Activated naive CD4-positive, alpha-beta T cell (primary cell): ENCODE measurements around the gene C2CD2.
"Not testable (repeated sequence)": the region's sequence is repeated elsewhere in the genome, so short reads cannot be mapped to it uniquely, and the experiment has no call there.

Experiments
- DNase-seq, 4 experiments: peaks; one replicate each; lab custom pipeline; 2025; lab: John Stamatoyannopoulos, UW

The C2CD2 gene

DNA sequence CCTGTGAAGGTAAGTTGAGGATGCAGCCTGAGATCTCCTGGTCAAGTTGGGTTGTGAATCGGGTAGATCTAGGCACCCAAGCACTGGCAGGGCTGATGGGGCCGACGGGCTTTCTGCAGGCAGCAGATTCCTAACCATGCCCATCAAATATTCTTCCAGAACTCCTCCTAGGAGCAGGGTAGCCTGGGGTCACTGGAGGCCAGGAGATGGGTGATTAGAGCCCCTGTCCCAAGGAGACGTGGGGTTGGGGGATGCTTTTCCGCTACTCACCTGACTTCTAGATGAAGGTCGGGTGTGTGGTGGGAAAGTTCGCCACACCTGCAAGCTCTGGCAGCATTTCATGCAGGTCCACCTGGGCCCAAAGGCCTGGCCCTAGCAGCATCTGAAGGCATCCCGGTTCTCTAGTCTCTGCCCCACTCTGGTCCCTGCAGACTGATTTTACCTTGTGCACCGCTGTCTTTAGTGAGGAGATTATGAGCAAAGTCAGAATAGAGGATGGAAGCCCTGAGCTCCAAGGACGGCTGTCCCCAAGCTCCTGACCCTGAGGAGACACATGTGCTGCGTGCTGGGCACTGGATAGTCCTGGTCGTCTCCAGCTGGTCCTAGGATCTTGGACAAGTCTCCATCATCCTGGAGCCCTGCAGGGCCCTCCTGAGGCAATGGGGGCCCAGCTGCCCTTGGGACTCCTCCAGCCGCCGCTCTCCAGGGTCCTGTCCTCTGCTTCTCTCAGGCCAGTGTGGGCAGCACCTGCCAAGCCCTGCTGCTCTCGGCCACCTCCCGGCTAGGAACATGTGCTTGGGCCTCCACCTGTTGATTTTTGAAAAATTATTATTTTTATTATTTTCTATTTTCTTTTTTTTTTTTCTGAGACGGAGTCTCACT, 21.8 kb upstream of the C2CD2 start:
- no peak for DNase-seq

DNA sequence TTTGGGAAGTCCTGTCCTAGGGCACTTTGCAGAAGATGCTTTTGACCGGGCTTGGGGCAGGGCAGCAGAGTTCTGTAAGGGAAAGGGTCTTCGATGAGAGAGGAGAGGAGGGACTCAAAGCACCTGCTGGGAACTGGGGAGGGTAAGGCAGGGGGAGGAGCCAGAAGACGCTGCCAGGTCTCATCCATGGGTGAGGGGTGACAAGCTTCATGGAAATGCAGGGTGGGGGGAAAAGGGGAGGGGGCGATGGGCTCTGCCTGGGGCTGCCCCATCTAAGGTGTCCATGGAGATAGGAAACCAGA, 20.9 kb upstream of the C2CD2 start:
- no peak for DNase-seq

DNA sequence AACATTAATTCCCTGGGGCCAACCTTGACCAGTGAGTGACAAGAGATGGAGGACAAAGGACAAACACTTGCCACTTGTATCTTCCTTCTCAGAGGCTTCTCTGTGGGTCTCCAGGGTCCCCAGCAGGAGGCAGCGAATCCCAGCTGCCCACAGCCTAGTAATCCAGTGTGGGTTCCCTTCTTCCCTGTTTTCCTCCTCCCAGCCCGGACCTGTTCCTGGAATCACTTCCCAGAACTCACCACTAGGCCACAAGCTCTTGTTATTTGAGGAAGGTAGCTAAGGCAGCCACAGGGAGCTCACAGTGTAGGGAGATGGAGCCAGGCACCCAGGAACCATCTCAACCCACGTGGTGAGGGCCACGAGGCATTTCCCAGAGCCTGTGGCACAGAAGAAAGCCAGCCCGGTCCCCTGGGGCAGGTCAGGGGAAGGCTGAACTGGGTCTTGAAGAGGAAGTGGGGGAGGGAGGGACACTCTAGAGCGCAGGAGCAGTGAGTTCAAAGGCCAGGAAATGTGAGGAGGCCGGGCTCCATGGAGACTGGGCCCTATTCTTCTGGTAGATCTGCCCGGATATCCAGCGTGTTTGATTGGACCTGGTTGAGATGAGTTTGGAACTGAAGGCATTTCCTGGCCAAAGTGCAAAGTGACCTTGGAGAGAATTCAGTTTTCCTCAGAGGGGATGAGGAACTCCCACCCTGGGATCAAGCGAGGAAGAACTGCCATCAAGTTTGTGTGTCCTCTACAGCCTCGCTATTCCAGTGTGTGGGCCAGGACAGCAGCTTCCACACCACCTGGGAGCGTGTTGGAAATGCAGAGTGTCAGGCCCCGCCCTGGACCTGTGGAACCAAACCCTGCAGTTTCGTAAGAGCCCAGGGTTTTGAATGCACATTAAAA, 20.3 kb upstream of the C2CD2 start:
- DNase-seq: no peak

DNA sequence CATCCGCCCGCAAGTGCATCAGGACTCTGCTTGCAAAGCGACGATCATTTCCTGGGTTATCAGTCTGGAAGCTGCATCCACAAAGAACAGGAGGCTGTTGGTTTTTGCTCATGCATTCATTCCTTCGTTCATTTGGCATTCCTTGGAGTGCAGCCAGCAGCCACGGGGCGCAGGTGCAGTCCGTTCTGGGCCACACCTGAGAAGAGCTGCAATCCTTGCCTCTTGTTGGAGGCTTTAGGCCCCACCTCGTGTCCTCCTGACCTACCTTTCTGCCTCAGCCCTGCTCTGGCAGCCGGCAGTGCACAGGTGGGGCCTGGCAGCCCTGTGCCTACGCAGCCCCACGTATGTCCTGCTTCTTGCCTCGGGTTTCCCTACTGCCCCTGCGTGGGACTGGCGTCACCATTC, 19.6 kb upstream of the C2CD2 start:
- no peak for DNase-seq

DNA sequence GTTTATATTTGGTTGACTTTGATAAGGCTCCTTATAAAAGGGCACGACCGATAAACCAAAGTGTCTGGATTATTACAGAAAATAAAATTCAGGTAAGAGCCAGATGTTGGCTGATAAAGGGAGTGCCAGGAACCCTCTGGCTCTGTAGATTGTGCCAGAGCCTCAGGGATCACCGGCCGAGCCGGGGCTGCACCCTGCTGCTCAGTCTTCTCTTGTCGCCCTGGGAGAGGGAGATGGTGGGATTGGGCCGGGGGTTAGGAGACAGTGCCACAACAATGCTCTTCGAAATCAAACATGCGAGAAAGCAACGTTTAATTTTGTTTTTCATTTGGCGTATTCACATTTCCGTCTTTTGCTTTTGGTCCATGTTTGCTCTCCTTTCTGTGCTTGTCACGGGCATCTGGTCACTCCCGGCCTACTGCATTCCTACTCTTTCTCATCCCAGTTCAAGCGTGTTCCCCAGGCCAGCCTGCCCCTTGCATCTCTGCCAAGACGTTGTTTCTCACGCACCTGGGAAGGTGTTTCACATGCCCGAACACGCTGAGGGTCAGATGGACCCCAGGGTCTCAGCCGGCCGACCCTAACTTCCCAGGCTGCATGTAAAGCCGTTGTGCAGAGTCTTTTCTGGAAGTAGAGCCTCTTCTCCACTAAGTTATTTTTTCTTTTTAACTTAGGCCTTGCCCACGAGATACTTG, 18.8 kb upstream of the C2CD2 start:
- DNase-seq: no peak

DNA sequence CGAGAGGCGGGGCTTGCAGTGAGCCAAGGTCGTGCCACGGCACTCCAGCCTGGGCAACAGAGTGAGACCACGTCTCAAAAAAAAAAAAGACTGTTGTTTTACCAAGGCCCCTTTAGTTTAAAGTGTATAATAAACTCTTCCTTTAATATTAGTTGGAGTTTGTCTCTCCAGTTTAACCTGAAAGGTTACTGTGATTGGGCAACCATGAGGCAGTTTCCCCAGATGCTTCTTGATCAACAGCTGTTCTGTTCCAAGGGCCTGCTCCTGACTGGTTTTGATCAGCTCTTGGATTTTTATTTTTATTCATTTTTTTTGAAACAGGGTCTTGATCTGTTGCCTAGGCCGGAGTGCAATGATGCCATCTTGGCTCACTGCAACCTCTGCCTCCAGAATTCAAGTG, 18.1 kb upstream of the C2CD2 start:
- DNase-seq: no peak

DNA sequence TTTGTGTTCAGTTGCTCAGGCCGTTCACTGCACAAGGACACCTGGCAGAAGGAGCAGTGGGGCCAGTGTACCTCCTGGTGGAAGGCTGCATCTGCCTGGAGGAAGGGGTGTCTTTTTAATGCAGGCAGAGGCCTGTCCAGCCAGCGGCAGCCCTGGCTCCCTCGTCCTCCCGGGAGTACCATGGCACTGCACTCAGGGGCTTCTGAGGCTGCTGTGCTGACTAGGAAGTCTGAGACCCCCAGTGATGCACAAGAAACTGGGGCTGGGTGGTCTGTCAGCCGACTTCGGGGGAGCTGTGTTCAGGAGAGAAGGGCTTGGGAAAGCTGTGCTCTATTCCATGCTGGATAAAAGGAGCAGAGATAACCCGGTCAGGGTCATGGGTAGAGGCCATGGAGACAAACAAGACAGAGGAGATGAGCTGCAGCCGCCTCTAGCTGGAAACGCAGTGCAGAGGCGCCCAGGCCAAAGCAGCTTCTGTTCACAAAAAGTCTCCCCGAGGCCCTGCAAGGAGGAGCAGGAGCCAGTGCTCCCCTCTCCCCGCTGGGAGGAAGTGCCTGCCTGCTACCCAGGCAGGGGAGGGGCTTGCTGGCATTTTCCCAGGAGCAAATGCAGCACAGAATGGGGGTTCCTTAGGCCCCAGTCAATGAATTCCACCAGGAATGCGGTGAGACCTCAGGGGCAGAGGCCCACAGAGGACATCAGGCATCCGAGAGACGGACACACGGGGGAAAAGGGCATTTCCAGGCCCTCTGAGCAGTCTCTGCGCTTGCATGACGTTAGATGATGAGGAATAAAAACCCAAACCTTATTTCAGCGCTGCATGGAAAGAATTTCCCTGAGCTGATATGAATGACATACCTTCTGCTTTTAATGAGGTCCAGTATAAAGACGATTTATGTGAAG, 17.2 kb upstream of the C2CD2 start:
- DNase-seq: no peak

DNA sequence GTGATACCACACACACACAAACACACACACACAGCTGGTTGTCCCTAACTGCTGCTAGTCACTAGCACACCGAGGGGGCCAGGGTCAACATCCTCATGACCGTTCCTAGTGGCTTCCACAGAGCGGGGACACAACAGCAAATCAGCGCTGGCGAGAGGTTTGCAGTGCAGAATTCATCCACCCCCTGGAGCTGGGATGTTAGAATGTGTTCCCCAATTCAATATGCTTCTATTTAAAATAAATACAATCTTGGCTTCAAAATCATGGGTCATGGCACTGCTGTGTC, 16.2 kb upstream of the C2CD2 start:
- no peak for DNase-seq

DNA sequence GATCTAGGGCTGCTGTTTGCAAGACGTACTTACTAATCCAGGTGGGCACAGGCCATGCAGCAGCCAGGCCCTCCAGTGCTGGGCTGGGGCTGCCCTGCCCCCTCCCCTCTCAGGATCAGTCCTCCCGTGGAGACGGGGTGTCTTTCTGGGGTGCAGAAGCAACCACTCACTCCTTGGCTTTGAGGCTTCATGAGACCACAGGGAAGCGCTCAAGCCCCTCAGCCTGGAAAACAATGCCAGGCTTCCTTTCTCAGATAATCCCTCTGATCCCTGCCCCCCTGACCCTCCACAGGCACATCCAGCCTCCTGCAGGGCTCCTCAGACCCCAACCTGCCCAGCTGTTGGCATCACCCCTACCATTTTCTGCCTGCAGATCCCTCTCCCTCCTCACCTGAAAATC, 13.9 kb upstream of the C2CD2 start:
- DNase-seq: no peak

DNA sequence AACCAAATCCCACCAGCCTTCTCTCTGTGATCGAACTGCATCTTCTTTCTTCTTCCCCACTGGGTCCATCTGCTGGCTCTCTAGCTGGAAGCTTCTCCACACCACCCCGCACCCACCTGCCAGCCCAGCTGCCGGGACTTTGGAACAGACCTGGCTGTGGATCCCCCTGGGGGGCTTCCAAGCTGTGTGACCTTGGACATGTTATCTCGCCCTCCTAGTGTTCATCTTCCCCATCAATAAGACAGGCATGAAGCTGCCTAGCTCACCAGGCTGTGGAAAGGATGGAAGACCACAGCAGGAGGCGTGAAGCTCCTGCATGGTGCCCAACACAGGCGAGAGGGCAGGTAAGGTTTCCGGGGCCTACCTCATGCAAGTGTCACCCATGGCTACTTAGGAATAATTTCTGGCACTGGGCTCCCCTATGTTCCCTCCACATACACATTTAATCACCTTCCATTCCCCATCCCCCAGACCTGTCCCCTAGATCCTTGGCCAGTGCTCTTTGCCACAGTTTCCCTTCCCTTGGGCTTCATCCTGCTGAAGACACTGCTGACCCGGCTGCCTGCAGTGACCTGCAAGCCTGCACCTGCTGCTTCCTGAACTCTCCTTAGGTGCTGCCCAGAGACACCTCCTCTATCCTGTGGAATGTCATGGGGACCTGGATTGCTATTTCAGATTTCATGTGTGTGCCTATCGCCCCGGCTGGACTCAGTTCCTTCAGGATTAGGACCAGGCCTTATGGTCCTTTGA, 13.2 kb upstream of the C2CD2 start:
- no peak for DNase-seq

DNA sequence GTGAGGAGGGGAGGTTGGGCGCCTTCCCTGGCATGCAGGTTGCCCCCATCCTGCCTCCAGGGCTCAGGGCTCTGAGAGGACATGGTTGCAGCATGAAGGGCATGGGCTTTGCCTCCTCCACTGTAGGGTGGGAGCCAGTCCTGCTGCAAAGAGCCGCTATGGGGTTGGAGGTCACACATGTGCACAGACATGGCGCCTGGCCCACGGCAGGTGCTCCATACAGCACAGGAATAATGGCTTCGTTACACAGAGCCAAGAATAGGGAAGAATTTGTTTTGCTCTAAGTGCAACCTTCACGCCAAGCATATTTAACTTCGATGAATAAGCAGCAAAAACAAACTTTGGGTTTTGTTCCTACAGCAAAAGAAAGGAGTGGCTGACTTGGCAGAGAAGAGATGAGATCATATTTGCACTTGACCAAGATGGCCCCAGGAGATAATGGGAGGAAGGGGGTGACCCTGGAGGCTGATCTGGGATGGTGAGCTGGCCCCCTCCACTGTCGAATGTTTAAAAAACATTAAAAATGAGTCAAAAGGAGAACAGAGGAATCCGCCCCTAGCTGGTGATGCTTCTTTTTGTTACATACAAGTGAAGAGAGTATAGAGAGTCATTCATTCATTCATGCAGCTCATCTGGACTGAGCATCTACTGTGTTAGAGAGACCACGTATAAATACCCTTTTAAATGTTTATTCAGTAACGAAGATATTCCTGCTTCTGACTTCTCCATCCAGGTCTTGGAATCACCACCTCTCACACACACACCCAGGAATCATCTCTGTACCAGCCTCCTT, 12.4 kb upstream of the C2CD2 start:
- DNase-seq: no peak

DNA sequence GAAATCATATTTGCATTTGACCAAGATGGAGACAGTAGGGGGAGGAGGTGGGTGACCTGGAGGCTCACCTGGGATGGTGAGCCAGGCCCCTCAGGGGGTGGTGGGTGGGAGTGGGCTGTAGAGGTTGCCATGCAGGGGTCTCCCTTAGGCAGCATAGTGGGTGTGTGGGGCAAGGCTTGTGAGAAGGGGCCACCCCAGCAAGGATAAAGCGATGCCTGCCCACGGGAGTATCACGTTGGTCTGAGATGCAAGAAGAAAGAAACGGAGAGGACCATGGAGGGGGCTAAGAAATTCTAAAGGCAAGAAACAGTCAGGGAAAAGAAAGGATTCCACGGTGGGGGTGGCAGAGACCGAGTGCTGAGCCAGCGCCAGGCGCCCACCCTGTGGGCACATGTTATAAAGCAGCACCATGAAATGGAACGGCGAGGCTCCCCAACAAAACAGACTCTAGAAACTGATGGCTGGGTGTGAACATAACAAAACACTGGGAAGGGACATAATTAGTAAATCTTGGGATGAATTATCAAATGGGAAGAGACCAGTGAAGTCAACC, 11.7 kb upstream of the C2CD2 start:
- DNase-seq: no peak

DNA sequence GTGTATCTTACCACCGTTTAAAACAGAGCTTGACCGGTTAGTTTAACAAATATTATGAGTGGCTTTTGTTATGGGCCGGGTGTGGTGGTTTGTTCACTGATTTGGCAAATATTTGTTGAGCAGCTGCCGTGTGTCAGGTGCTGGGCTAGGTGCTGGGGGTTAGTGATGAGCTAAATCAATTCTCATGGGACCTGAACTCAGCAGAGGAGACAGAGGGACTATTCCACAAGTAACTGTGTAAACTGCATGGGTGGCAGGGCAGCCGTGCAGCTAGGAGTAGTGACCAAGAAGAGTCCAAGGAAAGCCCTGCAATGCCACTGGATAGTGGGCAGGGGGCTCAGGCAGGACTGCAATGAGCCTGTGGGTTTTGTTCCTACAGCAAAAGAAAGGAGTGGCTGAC, 11.2 kb upstream of the C2CD2 start:
- no peak for DNase-seq

DNA sequence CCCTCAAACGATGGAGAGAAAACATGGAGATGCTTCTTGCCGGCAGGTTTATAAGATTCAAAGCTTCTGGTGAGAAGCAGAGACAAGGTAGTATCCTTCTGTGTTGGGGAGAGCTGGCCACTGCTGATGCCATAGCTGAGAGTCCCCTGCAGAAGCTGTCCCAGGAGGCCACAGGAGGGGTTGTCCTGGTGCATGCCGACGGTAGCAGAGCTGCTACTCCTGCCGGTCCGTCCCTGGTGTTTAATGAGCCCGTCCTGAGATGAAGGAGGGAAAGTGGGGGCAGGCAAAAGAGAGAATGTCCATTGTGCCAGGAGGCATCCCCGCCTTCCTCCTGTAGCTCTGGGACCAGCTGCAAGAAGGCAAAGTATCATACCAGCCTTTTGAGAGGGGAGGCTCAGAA, 10.4 kb upstream of the C2CD2 start:
- DNase-seq: no peak

DNA sequence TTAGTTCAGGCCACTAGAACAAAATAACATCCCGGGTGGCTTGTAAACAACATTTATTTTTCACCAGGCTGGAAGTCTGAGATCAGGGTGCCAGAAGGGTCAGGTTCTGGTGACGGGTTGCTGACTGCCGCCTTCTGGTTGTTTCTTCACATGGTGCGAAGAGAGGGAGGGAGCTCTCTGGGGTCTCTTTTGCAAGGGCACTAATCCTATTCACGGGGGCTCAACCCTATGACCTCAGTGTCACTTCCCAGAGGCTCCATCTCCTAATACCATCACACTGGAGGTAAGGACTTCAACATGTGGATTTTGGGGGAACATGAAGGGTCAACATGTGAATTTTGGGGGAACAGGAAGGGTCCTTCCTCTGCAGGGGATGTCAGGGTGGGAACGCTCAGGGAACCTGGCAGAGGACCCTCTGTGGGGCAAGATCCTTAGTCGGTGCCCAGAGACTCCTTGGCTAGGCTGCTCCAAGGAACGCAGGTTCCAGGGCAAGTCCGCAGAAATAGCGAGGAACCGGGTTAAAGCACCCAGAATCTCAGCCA, 8.7 kb upstream of the C2CD2 start:
- DNase-seq: no peak

DNA sequence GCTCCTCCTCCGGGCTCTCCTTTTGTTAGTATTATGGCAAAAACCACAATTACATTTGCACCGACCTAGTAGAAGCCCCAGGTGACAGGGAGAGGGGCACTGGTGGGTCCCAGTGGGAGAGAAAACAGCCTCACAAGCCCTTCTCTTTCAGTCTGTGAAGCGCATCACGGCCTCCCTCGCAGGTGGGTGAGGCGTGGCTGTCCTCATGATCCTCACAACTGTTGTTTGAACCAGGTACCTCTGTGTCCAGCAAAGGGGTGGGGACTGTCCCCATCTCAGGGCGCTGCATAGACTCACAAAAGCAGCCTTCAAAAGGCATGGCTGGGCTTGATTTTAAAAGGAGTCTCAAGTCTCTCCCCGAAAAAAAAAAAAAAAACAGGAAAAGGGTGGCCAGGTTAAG, 7.9 kb upstream of the C2CD2 start:
- DNase-seq: no peak

DNA sequence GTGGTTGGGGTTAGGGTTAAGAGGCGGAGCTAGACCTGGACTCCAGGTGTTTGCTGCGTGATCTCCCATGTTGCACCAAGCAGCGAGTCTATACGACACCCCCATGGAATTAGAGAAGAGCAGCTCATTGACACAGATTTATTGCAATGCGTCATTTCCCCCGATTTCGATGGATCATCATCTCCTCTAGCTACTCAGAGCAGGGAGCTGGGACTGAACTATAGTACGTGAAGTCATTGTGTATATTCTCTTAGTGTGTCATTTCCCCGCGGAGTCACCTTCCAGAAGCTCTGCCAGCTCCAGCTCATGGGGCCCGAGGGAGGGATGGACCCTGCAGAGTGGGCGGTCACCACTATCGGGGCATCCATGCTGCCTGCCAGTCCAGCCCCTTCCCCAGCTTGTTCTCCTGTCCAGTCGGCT, 7.5 kb upstream of the C2CD2 start:
- DNase-seq: no peak

DNA sequence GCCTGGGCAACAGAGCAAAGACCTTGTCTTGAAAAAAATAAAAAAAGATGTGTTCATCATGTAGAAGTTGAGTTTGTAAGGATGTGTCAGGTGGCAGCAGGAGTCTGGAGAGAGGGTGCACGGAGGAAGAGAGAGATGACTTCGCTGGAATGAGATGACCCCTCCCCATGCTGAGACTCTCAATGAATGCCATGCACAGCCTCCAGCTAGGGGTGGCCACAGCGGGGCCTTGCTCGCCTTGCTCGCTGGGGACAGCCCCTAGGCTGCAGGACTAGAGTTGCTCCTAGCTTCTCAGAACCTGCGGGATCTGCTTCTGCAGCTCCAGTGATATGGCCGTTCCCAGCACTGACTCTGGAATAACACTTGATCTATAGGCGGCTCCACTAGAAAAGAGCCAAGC, 6.6 kb upstream of the C2CD2 start:
- no peak for DNase-seq

DNA sequence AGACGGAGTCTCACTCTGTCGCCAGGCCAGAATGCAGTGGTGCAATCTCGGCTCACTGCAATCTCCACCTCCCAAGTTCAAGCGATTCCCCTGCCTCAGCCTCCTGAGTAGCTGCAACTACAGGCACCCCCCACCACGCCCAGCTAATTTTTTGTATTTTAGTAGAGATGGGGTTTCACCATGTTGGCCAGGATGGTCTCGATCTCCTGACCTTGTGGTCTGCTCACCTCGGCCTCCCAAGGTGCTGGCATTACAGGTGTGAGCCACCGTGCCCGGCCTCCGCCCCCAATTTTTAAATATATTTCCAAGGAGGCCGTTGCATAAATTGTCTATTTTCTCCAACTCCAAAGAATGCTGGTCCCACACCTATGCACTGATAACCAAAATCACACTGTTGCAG, 5.9 kb upstream of the C2CD2 start:
- DNase-seq: not testable (repeated sequence)
